Activated CD4-positive, alpha-beta T cell treated with anti-CD3 and anti-CD28 coated beads for 24 hours (primary cell): Measurements from ENCODE around the gene KCNMA1.

Source experiments
- DNase-seq, 2 donors: peaks; one replicate each; pipeline ENCODE4 v3.0.0-alpha.2; 2020; ENCODE audit warnings: low read depth in 2 of 2

KCNMA1 gene

DNA sequence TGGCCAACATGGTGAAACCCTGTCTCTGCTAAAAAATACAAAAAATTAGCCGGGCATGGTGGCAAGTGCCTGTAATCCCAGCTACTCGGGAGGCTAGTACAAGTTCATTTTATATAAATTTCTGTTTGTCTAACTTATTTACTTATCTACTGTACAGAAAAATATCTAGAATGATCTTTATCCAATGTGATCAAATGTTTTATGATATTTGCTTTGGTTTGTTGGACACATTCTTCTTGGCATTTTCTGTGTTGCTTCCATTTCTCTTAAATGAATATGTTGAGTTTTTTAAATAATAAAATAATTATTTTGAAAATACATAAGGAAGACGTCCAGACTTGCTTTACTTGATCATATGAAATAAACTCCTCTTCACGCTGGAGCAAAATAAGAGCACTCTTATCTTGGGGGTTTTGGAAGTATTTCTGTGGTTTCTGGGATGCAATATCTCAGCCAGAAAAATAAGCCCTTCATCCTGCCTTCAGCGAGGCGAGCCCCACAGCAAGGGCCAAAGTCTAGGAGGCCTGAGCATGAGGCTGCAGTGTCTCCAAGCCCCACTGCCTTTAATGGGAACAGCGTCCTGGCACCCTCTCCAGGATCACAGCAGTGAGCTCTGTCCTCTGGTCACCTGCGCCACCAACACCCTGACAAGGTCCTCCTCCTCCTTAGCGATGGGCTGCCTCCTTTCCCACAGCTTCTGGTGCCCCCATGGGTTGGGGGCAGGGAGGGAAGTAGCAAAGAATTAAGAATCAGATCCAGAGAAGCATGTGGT, 480.2 kb downstream of the KCNMA1 start:
- DNase-seq, result no peak

DNA sequence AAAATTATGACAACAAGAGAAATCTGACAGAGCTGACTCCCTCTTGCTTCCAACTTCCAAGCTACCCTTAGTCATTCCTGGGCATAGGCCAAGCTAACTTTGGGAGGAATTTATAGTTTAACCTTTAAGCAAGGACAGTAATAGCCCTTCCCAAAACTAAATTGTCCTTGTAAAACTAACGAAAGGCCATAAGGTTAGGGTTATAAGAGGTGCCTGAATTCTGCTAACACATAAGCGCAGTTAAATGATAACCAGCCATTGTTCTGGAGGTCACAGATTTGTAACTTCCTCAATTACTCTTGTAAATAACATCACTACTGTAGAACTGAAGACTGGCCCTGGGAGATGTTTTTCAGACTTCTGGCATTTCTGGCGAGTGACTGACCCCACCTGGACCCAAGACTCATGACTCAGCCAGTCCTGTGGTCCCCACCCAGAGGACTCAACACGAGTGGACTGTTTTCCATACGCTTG, 481.2 kb downstream of the KCNMA1 start:
- no peak for DNase-seq

DNA sequence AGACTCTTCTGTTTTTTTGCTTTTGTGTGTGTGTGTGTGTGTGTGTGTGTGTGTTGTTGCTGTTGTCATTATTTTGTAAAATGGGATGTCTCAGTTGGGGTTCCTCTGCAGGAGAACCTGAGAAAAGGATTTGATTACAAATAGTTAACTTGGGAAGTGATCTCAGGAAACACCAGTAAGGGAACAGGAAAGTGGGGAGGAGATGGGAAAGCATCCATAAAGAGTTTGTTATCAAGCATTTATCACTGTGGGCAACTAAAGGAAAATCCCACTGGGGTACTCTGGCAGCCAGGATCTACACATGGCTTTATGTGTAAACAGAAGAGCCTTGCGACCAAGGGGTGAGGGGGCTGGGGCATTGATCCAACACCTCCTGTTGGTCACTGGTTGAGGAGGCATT, 485.4 kb downstream of the KCNMA1 start:
- DNase-seq, result no peak

DNA sequence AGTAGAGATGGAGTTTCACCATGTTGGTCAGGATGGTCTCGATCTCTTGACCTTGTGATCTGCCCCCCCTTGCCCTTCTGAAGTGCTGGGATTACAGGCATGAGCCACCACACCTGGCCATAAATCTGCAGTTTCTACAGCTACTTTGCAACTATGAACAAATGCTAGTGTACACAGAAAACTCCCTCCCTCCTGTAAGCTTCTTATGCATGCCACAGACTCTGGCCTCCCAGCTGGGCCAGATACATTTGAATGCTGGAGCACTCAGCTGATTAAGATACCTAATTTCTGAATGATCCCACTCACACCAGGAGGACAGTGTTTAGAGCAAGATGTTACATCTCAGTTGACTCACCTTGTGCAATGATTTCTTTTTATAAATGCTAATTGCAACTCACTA, 486.2 kb downstream of the KCNMA1 start:
- DNase-seq, result no peak

DNA sequence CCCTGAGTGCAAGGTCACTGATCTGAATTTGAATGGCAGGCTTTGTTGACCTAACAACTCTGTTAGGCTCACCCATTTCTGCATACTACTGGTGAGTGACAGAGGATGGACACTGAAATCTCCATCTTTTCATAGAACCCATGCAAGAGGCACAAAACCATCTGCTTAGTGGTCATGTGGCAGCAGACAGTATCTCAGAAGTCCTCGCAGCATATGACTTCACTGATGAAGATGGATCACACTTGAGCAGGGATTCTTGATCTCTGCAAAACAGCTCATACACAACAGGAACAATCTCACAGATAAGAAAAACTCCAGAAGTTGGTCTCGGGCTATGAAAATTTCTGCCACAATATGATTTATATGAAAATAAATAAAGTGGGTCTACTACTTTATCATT, 487.9 kb downstream of the KCNMA1 start:
- DNase-seq, result no peak

DNA sequence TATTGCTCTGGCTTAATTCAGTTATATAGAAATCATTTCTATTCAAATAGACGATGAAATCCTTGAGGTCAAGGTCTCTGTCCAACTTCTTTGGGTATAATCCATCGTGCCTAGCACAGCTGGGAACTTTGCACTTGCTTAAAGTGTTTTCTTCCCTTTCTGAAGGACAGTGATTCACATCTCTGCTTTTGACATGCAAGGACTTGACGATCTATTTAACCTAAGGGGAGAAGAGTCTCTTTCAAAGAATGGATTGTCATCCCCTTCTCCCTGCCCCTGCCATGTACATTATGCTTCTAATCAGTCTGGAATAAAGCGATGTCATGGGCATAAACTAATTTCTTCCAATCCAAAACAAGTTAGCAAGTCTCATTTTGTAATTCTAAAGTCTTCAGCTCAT, 488.6 kb downstream of the KCNMA1 start:
- DNase-seq, result no peak

DNA sequence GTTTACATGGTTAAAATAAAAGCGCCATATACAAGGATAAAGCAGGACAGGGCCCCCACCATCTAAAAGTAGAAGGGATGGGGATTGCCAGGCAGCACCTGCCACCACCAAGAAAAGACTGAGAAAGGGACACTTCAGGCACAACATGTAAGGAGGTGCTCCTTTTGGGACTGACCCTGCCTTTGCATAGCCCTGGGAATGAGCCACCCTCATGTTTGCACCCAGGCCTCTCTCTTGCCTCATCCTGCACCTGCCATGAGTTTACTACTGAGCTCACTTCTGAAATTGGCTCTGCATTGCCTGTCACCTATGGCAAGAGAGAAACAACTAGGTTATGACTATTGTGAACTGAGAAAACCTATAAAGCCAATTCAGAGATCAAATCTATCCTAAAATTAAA, 489.7 kb downstream of the KCNMA1 start:
- DNase-seq, result no peak

DNA sequence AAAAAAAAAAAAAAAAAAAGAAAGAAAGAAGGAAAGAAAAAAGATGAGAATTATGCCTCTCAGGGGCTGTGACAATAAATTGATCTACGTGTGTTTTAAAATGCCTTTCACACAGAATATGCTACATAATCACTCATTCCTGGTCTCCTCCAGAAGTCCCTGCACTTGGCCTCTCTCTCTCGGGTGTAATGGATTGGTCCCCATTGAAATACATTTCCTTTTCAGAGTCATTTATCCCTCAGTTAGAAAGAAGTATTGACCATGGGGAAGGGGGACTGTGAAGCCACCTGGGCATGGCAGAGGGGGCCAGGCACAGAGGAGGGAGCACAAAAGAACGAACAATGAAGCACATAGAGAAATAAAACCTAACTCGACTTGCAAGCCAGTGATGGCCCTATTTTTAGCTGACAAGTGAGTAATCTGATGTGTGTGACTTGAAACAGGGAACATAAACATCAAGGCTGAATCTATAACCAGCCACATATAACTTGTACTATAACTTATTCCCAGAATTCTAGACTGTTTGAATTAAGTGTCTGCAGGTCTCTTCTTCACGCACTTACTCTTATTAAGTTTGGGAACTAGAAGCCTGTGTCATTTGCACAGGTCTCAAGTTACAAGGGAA, 490.8 kb downstream of the KCNMA1 start:
- no peak for DNase-seq

DNA sequence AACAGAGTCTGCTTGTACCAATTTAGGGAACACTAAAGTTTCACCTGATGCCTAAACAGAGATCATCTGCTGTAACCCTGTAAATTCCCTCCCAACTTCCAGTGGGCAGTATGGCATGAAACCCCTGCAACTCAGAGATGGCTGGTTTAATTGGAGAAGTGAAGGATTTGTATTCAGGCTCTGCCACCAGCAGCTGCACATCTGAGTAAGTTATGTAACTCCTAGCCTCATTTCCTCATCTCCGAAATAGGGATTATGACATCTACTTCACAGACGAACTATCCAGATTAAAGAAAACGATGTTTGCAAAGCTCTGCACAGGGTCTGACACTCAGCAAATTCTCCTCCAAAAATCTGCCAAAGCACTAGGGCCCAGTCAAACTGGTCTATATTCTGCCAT, 493.0 kb downstream of the KCNMA1 start:
- DNase-seq, result no peak

DNA sequence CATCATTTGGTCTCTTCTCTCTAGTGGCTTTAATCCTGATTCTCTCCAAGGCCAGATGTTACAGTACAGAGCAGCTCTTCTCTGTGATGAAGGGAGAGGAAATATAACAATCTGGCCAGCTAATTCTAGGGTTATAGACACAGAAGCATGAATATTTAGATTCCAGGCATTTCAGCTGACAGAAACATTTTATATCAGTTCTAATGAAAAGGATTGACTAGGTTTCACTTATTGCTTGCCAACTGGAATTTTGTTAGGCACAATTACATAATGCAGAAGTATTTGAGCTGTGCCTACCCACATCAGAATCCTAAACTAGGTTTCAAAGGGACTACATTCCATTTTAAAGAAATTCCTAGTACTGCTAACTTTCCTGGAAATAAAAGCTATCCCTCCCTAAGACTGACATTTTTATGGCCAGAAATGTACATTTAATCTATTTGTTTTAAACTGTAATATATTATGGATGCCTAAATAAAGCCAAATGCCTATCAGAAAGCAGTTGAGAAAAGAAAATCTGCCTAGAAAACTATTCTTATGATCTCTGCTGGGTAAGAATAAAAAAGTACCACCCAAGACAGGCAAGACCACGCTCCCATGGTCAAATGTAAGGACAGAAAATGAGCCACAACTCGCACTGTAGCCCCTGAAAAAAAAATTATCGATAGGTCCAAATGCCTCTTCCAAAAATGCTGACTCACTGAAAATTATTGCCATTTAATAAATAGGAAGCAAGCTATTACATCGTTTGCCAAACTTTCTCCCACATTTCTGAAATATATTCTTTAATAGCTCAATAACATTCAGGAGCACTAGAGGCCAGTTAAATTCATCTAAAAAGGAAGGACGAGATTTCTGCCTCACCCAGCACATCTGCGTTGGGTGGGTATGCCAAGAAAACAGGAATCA, 498.1 kb downstream of the KCNMA1 start:
- DNase-seq, result no peak

DNA sequence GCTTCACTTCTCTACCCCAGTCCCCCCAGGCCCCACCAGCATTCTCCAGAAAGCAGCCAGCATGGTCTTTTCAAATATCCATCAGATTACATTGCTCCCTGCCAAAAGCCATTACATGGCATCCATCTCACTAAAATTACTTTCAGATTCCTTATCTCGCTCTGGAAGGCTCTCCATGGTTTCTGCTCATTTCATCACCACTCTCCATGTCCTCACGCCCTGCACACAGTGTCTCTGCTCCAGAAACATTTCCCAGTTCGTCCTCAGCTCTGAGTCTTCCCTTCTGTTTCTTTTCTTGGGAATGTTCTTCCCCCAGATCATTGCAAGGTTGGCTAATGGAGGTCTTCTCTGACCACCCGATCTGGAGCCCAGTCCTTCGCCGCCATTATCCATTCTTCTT, 499.1 kb downstream of the KCNMA1 start:
- no peak for DNase-seq

DNA sequence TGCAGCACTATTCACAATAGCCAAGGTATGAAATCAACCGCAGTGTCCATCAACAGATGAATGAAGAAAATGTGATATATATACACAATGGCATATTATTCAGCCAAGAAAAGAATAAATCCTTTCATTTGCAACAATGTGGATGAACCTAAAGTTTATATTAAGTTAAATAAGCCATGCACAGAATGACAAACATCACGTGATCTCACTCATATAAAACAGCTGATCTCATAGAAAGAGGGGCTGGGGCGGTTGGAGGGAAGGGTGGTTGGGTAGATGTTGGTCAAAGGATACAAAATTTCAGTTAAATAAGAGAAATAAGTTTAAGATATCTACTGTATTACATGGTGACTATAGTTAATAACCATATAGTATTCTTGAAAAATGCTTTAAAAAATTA, 502.1 kb downstream of the KCNMA1 start:
- no peak for DNase-seq

DNA sequence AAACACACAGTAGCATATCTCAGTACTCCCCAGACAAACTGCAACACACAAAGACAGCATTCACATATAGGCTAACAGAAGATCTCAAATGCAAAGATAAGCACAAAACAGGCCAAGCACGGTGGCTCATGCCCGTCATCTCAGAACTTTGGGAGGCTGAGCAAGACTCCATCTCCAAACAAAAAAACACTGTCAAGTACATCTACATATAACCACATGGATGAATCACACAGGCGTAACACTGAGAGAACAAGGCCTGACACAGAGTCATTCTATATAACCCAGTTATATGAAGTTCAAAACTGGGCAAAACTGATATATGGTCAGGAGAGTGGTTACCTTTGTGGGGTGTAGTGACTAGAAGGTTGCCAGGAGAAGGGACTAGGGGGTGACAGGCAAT, 506.4 kb downstream of the KCNMA1 start:
- DNase-seq, result no peak

DNA sequence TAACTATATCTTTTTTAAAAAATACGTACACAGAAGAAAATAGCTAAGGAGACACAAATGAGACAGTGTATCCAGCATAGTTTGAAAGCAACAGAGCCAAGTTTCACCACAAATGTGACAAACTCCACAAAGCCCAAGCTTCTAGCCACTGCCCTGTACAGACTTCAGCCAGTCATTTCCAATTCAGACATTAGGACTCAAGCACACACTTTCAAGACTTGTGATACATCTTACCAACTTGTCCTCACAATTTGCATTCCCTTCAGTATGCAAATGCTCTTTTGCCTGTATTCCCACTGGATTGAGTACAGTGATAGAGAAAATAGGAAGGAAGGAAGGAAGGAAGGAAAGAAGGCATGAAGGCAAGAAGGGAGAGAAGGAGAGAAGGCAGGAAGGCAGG, 510.4 kb downstream of the KCNMA1 start:
- DNase-seq, result no peak

DNA sequence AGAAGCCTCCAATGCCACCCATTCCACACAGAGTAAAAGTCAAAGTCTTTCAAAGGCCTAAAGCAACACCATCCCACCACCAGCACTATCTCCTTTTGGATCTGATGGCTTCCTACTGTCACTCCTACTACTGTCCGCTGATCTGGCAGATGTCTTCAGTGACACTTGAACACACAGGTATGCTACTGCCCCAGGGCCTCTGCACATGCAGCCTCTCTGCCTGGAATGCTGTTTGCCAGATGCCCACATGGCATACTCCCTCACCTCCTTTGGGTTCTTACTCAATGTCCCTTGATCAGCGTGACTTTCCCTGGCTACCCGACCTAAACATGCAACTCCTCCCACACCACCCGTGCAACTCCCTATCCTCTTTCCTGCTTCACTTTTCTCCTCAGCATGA, 512.4 kb downstream of the KCNMA1 start:
- DNase-seq, result no peak

DNA sequence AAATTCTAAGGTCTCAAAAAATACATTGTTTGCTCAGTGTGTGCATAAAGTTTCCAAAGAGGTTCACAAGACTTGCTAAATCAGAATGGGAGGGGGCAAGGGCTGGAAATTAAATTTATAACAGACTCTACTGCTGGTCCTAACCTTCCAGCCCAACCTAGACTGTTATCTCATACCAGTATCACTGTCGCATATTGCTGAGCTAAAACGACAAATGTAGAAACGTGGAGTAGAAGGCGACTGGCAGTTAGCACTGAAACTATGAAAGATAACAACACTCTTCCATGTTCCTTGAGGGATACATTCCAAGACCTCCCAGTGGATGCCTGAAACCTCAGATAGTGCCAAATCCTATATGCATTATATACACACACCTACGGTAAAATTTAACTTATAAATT, 514.3 kb downstream of the KCNMA1 start:
- DNase-seq, result no peak

DNA sequence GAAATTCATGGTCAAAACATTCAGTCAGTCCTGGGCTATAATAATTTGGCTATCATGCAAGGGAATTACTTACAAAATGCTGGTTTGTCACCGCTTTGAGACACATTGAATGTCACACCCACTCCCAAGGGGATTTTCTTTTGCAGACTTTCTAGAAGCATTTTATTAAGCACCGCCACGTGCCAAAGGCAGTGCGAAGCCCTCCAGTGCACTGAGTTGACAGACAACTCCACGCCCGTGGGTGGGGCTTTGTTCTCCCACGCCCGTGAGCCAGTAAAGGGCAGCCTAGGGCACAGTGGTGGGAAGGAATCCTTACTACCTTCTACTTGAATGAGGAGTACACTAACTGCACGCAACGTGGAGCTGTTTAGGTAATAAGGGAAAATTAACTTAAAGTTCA, 515.8 kb downstream of the KCNMA1 start:
- DNase-seq, result no peak

DNA sequence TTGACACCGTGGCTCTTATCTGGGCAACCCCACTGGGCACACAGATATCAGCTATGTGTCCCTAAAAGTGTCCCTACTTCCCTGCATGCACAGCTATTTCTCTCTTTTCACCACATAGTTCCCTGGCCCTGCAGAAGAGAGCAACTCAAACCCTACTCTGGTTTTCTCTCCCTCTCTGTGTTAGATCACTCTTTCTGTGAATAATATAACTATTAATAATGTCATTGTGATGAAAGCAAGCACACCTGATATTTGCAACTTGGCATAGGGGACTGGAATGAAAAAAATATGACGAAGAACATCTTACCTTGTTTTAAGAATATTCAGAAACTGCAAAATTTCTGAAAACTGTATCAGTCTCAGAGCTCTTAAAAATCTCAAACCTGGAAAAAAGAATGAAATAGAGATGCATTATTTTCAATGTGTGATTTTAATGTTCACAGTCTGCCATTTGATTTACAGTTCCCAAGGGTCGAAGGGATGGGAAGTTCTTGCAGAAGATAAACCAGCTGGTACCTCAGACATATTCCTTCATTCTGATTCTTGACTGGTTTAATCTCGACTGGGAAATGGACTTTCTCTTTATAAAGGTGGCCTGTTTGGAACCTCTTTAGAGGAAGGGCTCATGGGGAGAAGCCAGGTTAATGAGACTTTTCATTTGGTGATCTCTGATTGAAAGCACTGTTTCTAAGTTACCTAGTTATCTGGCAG, 516.8 kb downstream of the KCNMA1 start:
- no peak for DNase-seq

DNA sequence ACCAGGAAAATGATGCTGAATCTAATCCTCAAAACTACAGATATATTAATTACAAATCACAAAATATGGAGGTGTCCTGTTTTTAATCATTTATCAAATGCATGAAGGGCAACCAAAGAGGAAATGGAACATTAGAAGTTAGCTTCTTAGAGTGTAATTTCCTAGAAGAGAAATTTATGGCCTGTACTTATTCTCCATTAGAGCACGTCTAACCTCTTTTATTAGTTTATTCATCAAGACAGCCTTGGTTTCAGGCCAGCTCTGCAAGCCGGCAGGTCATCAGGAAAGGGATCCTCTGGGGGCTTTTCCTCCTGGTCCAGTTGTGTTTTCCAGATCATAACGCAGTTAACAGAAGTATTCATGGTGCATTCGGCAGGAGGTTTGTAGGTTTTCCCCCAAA, 517.6 kb downstream of the KCNMA1 start:
- DNase-seq, result no peak

DNA sequence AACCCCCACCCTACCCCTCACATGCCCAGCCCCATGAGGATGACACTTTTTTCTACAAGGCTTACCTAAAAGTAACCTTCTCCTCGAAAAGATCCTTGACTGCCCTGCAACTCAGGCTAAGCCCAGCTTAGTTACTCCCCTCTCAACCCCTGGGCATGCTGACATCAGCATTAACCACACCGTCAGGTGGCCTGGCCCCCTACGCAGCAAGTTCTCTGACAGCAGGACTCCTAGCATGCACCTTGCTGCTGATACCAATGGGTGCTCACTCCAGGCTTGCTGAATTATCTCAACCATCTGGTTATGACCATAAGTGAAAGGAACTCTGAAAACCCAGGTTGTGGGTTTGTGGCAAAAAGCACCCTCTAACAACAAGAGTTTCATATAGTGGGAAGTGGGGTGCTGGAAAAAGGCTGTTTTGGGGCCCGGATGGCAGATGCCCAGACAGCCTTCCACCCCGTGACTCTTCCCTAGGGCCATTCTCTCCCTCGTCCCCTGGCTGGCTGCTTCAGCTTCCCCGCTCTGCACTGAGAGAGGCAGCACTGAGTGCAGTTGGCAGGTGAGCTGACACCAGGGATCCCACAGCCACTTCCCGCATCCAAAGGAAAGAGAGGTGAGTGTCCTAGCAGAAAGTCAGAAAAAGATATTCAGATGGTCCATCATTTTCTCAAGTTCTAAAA, 518.9 kb downstream of the KCNMA1 start:
- DNase-seq, result no peak

DNA sequence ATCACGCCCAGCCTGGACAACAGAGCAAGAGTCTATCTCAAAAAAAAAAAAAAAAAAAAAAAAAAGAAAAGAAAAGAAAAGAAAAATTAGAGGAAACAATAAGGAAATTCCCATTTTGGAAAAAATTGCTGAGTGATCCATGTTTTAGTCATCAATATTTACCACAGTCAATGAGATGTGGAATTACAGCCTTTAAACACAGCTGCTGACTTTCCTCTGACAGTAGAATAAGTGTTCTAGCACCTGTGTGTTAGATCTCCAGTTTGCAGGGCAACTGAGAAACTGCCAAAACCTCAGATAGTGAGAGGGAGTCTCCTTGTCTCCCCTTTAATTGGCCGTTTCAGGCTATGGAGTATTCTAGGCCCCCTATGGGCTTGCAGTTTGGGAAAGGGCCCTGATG, 520.1 kb downstream of the KCNMA1 start:
- DNase-seq, result no peak
